Heart right ventricle (tissue), 16 donors: ENCODE measurements around the gene C22orf15. TPM values are rescaled to one million over a fixed set of nuclear protein-coding genes. Genes with fewer than 3 reads are reported as not detected.

ENCODE experiments used
- ATAC-seq, 8 donors: fragments of 200-7000 bp; cut with Tn5 transposase; one replicate each; pipeline ENCODE4 v1.9.1; 2020; ENCODE audit warnings: mild to moderate bottlenecking in 8 of 8, moderate library complexity in 8 of 8, moderate number of reproducible peaks in 1 of 8
- DNase-seq, 2 donors: peaks; one replicate each; pipeline ENCODE4 v3.0.0-alpha.2; 2020
- H3K27ac ChIP-seq, 10 donors: fragments of 200-600 bp; sonication (generic) in 2 of 10; one replicate each; pipeline versions ENCODE4 v1.5.0 to v1.8.0; 2020 to 2022; ENCODE audit warnings: mild to moderate bottlenecking in 3 of 10
- H3K27me3 ChIP-seq, 7 donors: fragments of 200-600 bp; one replicate each; pipeline ENCODE4 v1.8.0; 2021 to 2022; ENCODE audit warnings: mild to moderate bottlenecking in 2 of 7
- H3K36me3 ChIP-seq, 9 donors: fragments of 200-600 bp; sonication (generic) in 1 of 9; one replicate each; pipeline versions ENCODE4 v1.5.0 to v1.8.0; 2020 to 2022; ENCODE audit warnings: mild to moderate bottlenecking in 2 of 9
- H3K4me1 ChIP-seq, 9 donors: fragments of 200-600 bp; sonication (generic) in 1 of 9; one replicate each; pipeline versions ENCODE4 v1.5.0 to v1.8.0; 2020 to 2022; ENCODE audit warnings: mild to moderate bottlenecking in 4 of 9
- H3K4me3 ChIP-seq, 10 donors: fragments of 200-600 bp; sonication (generic) in 2 of 10; one replicate each; pipeline versions ENCODE4 v1.5.0 to v1.8.0; 2020 to 2022; ENCODE audit warnings: mild to moderate bottlenecking in 7 of 10, moderate library complexity in 2 of 10
- H3K9me3 ChIP-seq, 11 donors: fragments of 200-600 bp in 10 of 11; sonication (generic) in 2 of 11; one replicate each; pipeline versions ENCODE4 v1.5.0 to v1.8.0; 2013 to 2022; ENCODE audit warnings: mild to moderate bottlenecking in 2 of 11, control low read depth in 1 of 11, moderate library complexity in 1 of 11
- CTCF ChIP-seq, 9 donors: fragments of 200-600 bp; sonication (generic) in 2 of 9; IDR thresholded peaks; one replicate each; pipeline versions ENCODE4 v1.5.0 to v1.8.0; 2021 to 2022; ENCODE audit warnings: antibody characterized with exemption in 9 of 9, mild to moderate bottlenecking in 5 of 9, moderate library complexity in 1 of 9
- WGBS, 2 donors: extraction: QIAGEN DNeasy Blood & Tissue Kit; methylation state at CpG; one replicate each; pipeline ENCODE4 v1.1.7; 2013; ENCODE audit warnings: inconsistent platforms in 1 of 2; 5-methylcytosine and 5-hydroxymethylcytosine counted together
- intact Hi-C, 10 donors: fragments of 100-400 bp; cut with DNase I; formaldehyde crosslinking; loops; one replicate each; pipeline versions ENCODE4 v1.11.1 to v1.14.2; 2022
- polyA plus RNA-seq, 2 donors: library from polyadenylated mRNA; stranded (reverse); fragments of 200-250 nt; gene quantifications; one replicate each; pipeline ENCODE4 v1.2.3, GENCODE V29; 2013
- total RNA-seq, 10 donors: library from RNA; stranded (reverse); fragmentation: NEBNext Ultra II Directional in 3 of 10; extraction: Animal tissue kit (Norgen Biotek cat#: 25700) in 3 of 10; gene quantifications; one replicate each; pipeline versions ENCODE4 v1.2.1 to v1.2.4, GENCODE V29; 2021 to 2023
- donor health status: Arrhythmogenic right ventricular cardiomyopathy.
- donor health status: ischemic (EF 13 %, LVEDD 7.1; RV severe dilation, severe dysfunction).
- donor health status: healthy with polysubstance abuse.
- donor health status: DM: no; HTN: yes; CAD: no.
- donor health status: DM: no; HTN: no; CAD: no.
- donor health status: ischemic (EF 25% LVEDD 6.9; RV normal size, moderate dysfunction).
- donor health status: ischemic (EF 25% LVEDD 5.7; RV mildly dilated, moderate dysfunction).
- donor health status: healthy.
- donor health status: DM: yes; HTN: yes; CAD: no.
- donor health status: Ischemic cardiomyopathy.
- donor health status: ischemic (EF 35%, LVEDD 5.7; RV mildly dilated, moderate dysfunction).
- donor health status: nonischemic (EF 11% LVEDD 7.7; RV severe dilation, severe dysfunction).
- donor health status: DM: yes; HTN: yes; CAD: no.
- donor health status: PGD.
- donor health status: ischemic (EF 29% LVEDD 5.4; RV normal size, mild dysfunction).
- donor health status: nonischemic (EF 23%, LVEDD 6.1; RV moderate dilation, normal function).

The C22orf15 gene
- total and polyA plus RNA-seq, 12 donors, result 0.12 to 0.66 TPM; not detected in 10

- H3K36me3 ChIP-seq, result no peaks in the 10 kb centered on the region
- H3K4me1 ChIP-seq, result peaks cover 0 to 36% (median 22%) of the 10 kb centered on the region in 9 donors
- H3K27ac ChIP-seq, result peak overlapping the region in 1 of 10 donors; percentile 26
- peak; percentile 71 to 73 for DNase-seq
- ATAC-seq, result peak; percentile 41 to 72 (median 50)
- intact Hi-C loops, result loop anchor here in 1 of 10 donors (5.0 kb wide), 1 partner anchor 64 kb away; no protein-coding TSS in a partner anchor
- 72 to 74% methylated on average over 11 of the region's 11 CpGs for WGBS, 2 donors
- no peak overlapping the region for H3K4me3 ChIP-seq
- H3K27me3 ChIP-seq, result peaks cover 0 to 8% (median 0%) of the 10 kb centered on the region in 7 donors
- TF ChIP-seq CTCF (IDR thresholded peaks at IDR 0.05), result no peak
- H3K9me3 ChIP-seq, result no peaks in the 10 kb centered on the region
Measured at GRCh38 chr22:23777776-23778576, 15.2 kb downstream of the C22orf15 start.

- ATAC-seq (no peak), DNase-seq (no peak)
- H3K36me3 ChIP-seq, result peaks cover 0 to 3% (median 0%) of the 10 kb centered on the region in 9 donors
- H3K27me3 ChIP-seq, result peaks cover 0 to 3% (median 0%) of the 10 kb centered on the region in 7 donors
- no peak for TF ChIP-seq CTCF (IDR thresholded peaks at IDR 0.05)
- peaks cover 0 to 30% (median 18%) of the 10 kb centered on the region in 9 donors for H3K4me1 ChIP-seq
- no peaks in the 10 kb centered on the region for H3K9me3 ChIP-seq
- H3K27ac ChIP-seq, result no peak overlapping the region
- no peak overlapping the region for H3K4me3 ChIP-seq
- 81 to 88% methylated on average over 3 of the region's 3 CpGs for WGBS, 2 donors
- intact Hi-C loops, result loop anchor here in 1 of 10 donors (5.0 kb wide), 1 partner anchor 64 kb away; no protein-coding TSS in a partner anchor
Measured at GRCh38 chr22:23778577-23778900, 15.7 kb downstream of the C22orf15 start.

GRCh38 chr22:23779083-23779482, 16.3 kb downstream of the C22orf15 start:
- Histone ChIP-seq H3K27ac (no peak overlapping the region), H3K4me1 (peaks cover 0 to 24% (median 13%) of the 10 kb centered on the region in 9 donors), H3K4me3 (no peak overlapping the region), H3K36me3 (peaks cover 0 to 3% (median 0%) of the 10 kb centered on the region in 9 donors), H3K9me3 (no peaks in the 10 kb centered on the region), H3K27me3 (no peaks in the 10 kb centered on the region)
- intact Hi-C loops, result loop anchor here in 1 of 10 donors (5.0 kb wide), 1 partner anchor 63 kb away; no protein-coding TSS in a partner anchor
- TF ChIP-seq CTCF (IDR thresholded peaks at IDR 0.05), result no peak
- ATAC-seq, result no peak
- 92 to 93% methylated on average over 16 of the region's 16 CpGs for WGBS, 2 donors
- no peak for DNase-seq

GRCh38 chr22:23779731-23780130, 16.9 kb downstream of the C22orf15 start:
- DNase-seq (no peak), ATAC-seq (no peak)
- no peak overlapping the region for H3K27ac ChIP-seq
- no peaks in the 10 kb centered on the region for H3K9me3 ChIP-seq
- H3K36me3 ChIP-seq, result peaks cover 0 to 3% (median 0%) of the 10 kb centered on the region in 9 donors
- no peaks in the 10 kb centered on the region for H3K27me3 ChIP-seq
- peaks cover 0 to 18% (median 7%) of the 10 kb centered on the region in 9 donors for H3K4me1 ChIP-seq
- H3K4me3 ChIP-seq, result no peak overlapping the region
- intact Hi-C loops, result loop anchor here in 1 of 10 donors (5.0 kb wide), 1 partner anchor 63 kb away; no protein-coding TSS in a partner anchor
- no peak for TF ChIP-seq CTCF (IDR thresholded peaks at IDR 0.05)
- 91 to 94% methylated on average over 5 of the region's 5 CpGs for WGBS, 2 donors
